GM23248 (cell line): ENCODE data around the gene FSTL1. TPM values are rescaled to one million over a fixed set of nuclear protein-coding genes. Genes with fewer than 3 reads are reported as not detected.

Experiments used
- DNase-seq: peaks from one replicate; pipeline ENCODE4 v3.0.0-alpha.2; 2015
- H2AFZ ChIP-seq: fragments of 200-600 bp; sonication (generic); 2 replicates; pipeline ENCODE4 v1.6.1; 2016; ENCODE audit warnings: antibody characterized with exemption
- H3F3A ChIP-seq: fragments of 200-600 bp; sonication (generic); 2 replicates; pipeline ENCODE4 v1.6.1; 2016; ENCODE audit warnings: mild to moderate bottlenecking, antibody characterized with exemption, mixed run types; ENCODE audit not compliant: insufficient read depth
- H3K27ac ChIP-seq: fragments of 200-600 bp; sonication (generic); 2 replicates; pipeline ENCODE4 v1.5.1; 2016; ENCODE audit warnings: mild to moderate bottlenecking
- H3K27me3 ChIP-seq: fragments of 200-600 bp; sonication (generic); replicated peaks from 2 replicates; pipeline ENCODE4 v1.6.1; 2016; ENCODE audit warnings: mild to moderate bottlenecking; ENCODE audit not compliant: insufficient read depth
- H3K36me3 ChIP-seq: fragments of 200-600 bp; sonication (generic); 2 replicates; pipeline ENCODE4 v1.6.1; 2016; ENCODE audit warnings: low read depth, mild to moderate bottlenecking
- H3K4me1 ChIP-seq: fragments of 200-600 bp; sonication (generic); 2 replicates; pipeline ENCODE4 v1.6.1; 2016; ENCODE audit warnings: mild to moderate bottlenecking; ENCODE audit not compliant: insufficient read depth
- H3K4me2 ChIP-seq: fragments of 200-600 bp; sonication (generic); one replicate; pipeline ENCODE4 v1.6.1; 2016; ENCODE audit warnings: mild to moderate bottlenecking; ENCODE audit not compliant: unreplicated experiment
- H3K4me3 ChIP-seq: fragments of 200-600 bp; sonication (generic); 2 replicates; pipeline ENCODE4 v1.5.1; 2016; ENCODE audit warnings: mild to moderate bottlenecking
- H3K79me2 ChIP-seq: fragments of 200-600 bp; sonication (generic); 2 replicates; pipeline ENCODE4 v1.6.1; 2016; ENCODE audit warnings: mild to moderate bottlenecking; ENCODE audit not compliant: insufficient read depth
- H3K9ac ChIP-seq: fragments of 200-600 bp; sonication (generic); 2 replicates; pipeline ENCODE4 v1.6.1; 2016; ENCODE audit warnings: mild to moderate bottlenecking
- H3K9me2 ChIP-seq: fragments of 200-600 bp; sonication (generic); 2 replicates; pipeline ENCODE4 v1.6.1; 2016; ENCODE audit warnings: mixed run types, mild to moderate bottlenecking, moderate library complexity; ENCODE audit not compliant: insufficient read depth
- H3K9me3 ChIP-seq: fragments of 200-600 bp; sonication (generic); one replicate; pipeline ENCODE4 v1.6.1; 2017; ENCODE audit warnings: low read depth
- H4K20me1 ChIP-seq: fragments of 200-600 bp; sonication (generic); 2 replicates; pipeline ENCODE4 v1.6.0; 2016; ENCODE audit not compliant: insufficient read depth
- EZH2 ChIP-seq: fragments of 200-600 bp; sonication (generic); IDR thresholded peaks from 2 replicates; pipeline ENCODE4 v1.6.1; 2018; ENCODE audit warnings: antibody characterized with exemption, mild to moderate bottlenecking; ENCODE audit not compliant: insufficient read depth, poor library complexity, severe bottlenecking
- EZH2phosphoT487 ChIP-seq: fragments of 200-600 bp; sonication (generic); IDR thresholded peaks from 2 replicates; pipeline ENCODE4 v1.6.1; 2018; ENCODE audit warnings: antibody characterized with exemption, moderate library complexity, mild to moderate bottlenecking, low read depth; ENCODE audit not compliant: insufficient read depth
- WGBS, 2 experiments: methylation state at CpG; one replicate each; pipeline ENCODE4 v1.1.6; 2015 to 2017; ENCODE audit warnings: low lambda C conversion rate in 2 of 2, low coverage in 1 of 2; ENCODE audit errors: missing lambda C conversion rate in 2 of 2; 5-methylcytosine and 5-hydroxymethylcytosine counted together
- in situ Hi-C: fragments of 300-500 bp; cut with MboI; formaldehyde crosslinking; loops from 2 replicates; pipeline ENCODE4 v1.15.0; 2020
- polyA plus RNA-seq: library from polyadenylated mRNA; unstranded; fragments of >200 nt; fragmentation: Nextera tagmentation; extraction: Ambion mirVana; gene quantifications from 2 replicates; pipeline ENCODE4 v1.2.1, GENCODE V29; 2016
- total RNA-seq: library from RNA; depleted of rRNA; stranded (reverse); fragments of >200 nt; shearing (Covaris generic); gene quantifications from 2 replicates; pipeline ENCODE4 v1.2.3, GENCODE V29; 2014

FSTL1 gene
- total and polyA plus RNA-seq, 2 experiments from 2014 or later = 1,910 to 4,171 TPM

DNA sequence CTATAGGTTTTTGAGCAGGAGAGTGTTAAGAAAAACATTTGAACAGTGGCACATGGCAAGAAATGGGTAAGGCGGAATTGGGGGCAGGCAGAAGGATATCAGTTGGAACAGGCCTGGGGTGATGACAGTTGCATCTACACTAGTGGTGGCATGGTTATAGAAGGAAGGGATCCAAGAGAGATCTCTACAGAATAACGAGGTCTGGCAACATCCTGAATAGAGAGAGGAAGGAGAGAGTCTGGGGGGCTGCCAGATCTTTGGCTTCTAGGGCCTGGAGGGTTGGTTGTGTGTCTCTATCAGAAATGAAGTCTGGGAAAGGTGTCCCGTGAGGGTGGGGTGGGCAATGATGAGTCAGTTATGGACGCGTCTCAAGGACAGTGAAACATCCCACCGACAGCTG lies 26.3 kb downstream of the FSTL1 start:
- peaks cover 99% of the 10 kb centered on the region for H3K4me1 ChIP-seq
- H3K27ac ChIP-seq = peak overlapping the region; percentile 89
- H3F3A ChIP-seq = peaks cover 98% of the 10 kb centered on the region
- H3K9ac ChIP-seq = peak overlapping the region; percentile 44
- H2AFZ ChIP-seq = no peak overlapping the region
- H3K27me3 ChIP-seq = no peaks in the 10 kb centered on the region
- no peak overlapping the region for H3K4me3 ChIP-seq
- no peak for DNase-seq
- H3K79me2 ChIP-seq = peaks cover 94% of the 10 kb centered on the region
- 19 to 20% methylated on average over 6 of the region's 6 CpGs for WGBS, 2 experiments
- H3K9me3 ChIP-seq = no peaks in the 10 kb centered on the region
- H4K20me1 ChIP-seq = peaks cover 12% of the 10 kb centered on the region; the same call in 1 of the 2 replicates
- in situ Hi-C loops = loop anchor here (25.0 kb wide), 1 partner anchor 363 kb away; no protein-coding TSS in a partner anchor
- no peak for TF ChIP-seq EZH2
- no peak for TF ChIP-seq EZH2phosphoT487
- peaks cover 58% of the 10 kb centered on the region for H3K36me3 ChIP-seq
- H3K9me2 ChIP-seq = no peaks in the 10 kb centered on the region
- peak overlapping the region; percentile 76 for H3K4me2 ChIP-seq

DNA sequence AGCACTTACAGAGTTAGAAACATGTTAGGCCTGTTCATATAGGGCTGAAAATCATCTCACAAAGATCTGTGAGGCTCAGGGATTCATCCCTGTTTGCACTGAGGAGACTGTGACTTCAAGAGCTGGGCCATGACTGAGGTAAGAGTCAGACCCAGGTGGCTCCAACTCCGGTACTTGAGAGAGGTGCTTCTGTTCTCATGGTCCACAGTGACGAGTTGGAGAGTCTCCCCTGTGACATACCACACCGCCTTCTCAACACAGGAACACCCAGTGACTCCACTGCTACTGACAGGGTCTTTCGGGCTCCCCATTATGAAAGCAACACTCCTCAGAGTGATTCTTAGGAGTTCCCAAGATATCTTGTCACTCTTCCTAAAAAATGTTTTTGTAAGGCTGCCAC lies 27.4 kb downstream of the FSTL1 start:
- TF ChIP-seq EZH2 = no peak
- Histone ChIP-seq H3K4me1 (peaks cover 99% of the 10 kb centered on the region), H3F3A (peaks cover 98% of the 10 kb centered on the region), H3K9me3 (no peaks in the 10 kb centered on the region), H3K27ac (peak overlapping the region; percentile 89), H3K36me3 (peaks cover 50% of the 10 kb centered on the region), H3K4me3 (no peak overlapping the region), H4K20me1 (peaks cover 19% of the 10 kb centered on the region; the same call in 1 of the 2 replicates), H3K79me2 (peaks cover 94% of the 10 kb centered on the region), H3K27me3 (no peaks in the 10 kb centered on the region), H3K9ac (peak overlapping the region; percentile 44), H2AFZ (no peak overlapping the region), H3K4me2 (peak overlapping the region; percentile 76), H3K9me2 (no peaks in the 10 kb centered on the region)
- 33 to 37% methylated on average over 4 of the region's 4 CpGs for WGBS, 2 experiments
- in situ Hi-C loops = loop anchor here (25.0 kb wide), 1 partner anchor 364 kb away; no protein-coding TSS in a partner anchor
- DNase-seq = peak; percentile 52

DNA sequence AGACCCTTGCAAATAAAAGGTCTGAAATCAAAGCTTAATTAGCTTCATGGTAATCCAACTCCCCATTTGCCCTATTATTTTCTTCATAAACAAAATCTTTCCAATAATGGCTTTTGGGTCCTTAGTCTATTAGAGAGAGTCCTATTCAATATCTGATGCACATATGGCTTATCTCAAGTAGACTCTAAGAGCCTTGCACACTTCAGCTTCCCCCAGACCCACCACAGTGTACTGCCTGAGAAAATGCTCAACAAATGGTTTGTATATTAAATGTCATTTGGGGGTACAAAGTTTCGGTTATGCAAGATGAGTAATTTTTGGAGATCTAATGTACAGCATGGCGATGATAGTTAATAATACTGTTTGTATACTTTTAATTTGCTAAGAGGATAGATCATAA lies 28.9 kb downstream of the FSTL1 start:
- peak overlapping the region; percentile 89 for H3K27ac ChIP-seq
- peaks cover 97% of the 10 kb centered on the region for H3K4me1 ChIP-seq
- H3K79me2 ChIP-seq = peaks cover 90% of the 10 kb centered on the region
- peaks cover 40% of the 10 kb centered on the region for H3K36me3 ChIP-seq
- DNase-seq = no peak
- H3K4me3 ChIP-seq = no peak overlapping the region
- 95% methylated on average over 2 of the region's 2 CpGs for WGBS, 2 experiments
- H3K9me3 ChIP-seq = no peaks in the 10 kb centered on the region
- H3F3A ChIP-seq = peaks cover 96% of the 10 kb centered on the region
- no peaks in the 10 kb centered on the region for H3K27me3 ChIP-seq
- no peak for TF ChIP-seq EZH2
- TF ChIP-seq EZH2phosphoT487 = no peak
- H3K4me2 ChIP-seq = peak overlapping the region; percentile 17
- peak overlapping the region; percentile 59 for H3K9ac ChIP-seq
- H2AFZ ChIP-seq = no peak overlapping the region
- no peaks in the 10 kb centered on the region for H3K9me2 ChIP-seq
- H4K20me1 ChIP-seq = peaks cover 28% of the 10 kb centered on the region; the same call in 1 of the 2 replicates
- in situ Hi-C loops = loop anchor here (25.0 kb wide), 1 partner anchor 365 kb away; no protein-coding TSS in a partner anchor

DNA sequence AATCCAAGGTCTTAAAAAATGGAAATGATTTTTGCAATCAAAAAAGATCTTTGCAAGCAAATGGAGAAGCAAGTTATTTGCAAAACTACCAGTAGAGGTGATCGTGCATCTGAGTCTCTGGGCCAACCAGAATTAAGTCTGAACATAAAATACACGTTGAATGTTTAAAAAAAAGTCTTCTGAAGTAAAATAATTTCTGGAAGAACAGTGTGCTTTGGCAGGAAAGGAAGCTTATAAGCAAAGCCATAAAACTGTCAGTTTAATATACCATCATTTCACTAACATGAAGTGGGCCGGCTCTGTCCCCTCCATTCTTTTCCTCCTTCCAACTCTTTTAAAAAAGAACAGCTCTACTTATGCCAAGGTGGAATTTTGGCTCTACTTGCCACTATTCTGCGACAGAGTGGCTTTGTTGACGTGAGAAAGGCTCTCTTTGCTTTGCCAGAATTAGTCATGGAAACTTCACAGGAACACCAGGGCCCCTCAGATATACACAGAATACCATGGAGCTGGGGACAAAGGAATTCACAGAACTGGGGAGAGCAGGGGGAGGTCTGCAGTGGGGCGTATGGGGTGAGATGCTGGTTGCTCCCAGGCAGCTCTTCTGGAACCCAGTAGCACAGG lies 29.8 kb downstream of the FSTL1 start:
- Histone ChIP-seq H2AFZ (no peak overlapping the region), H3K36me3 (peaks cover 40% of the 10 kb centered on the region), H3K9me2 (no peaks in the 10 kb centered on the region), H3K4me2 (peak overlapping the region; percentile 17), H3K9ac (peak overlapping the region; percentile 59), H3K4me3 (no peak overlapping the region), H4K20me1 (peaks cover 37% of the 10 kb centered on the region; the same call in 1 of the 2 replicates), H3K79me2 (peaks cover 93% of the 10 kb centered on the region), H3K9me3 (no peaks in the 10 kb centered on the region), H3K4me1 (peaks cover 93% of the 10 kb centered on the region), H3K27ac (peak overlapping the region; percentile 89), H3F3A (peaks cover 97% of the 10 kb centered on the region), H3K27me3 (no peaks in the 10 kb centered on the region)
- in situ Hi-C loops = loop anchor here (25.0 kb wide), 1 partner anchor 366 kb away; no protein-coding TSS in a partner anchor
- TF ChIP-seq EZH2phosphoT487 = no peak
- TF ChIP-seq EZH2 = no peak
- peak; percentile 78 for DNase-seq
- WGBS, 2 experiments = 10% methylated on average over 6 of the region's 6 CpGs
